GM23248 (cell line): ENCODE data around the gene B3GNT2. TPM values are rescaled to one million over a fixed set of nuclear protein-coding genes. Genes with fewer than 3 reads are reported as not detected.

ENCODE experiments used
- DNase-seq: peaks from one replicate; pipeline ENCODE4 v3.0.0-alpha.2; 2015
- H2AFZ ChIP-seq: fragments of 200-600 bp; sonication (generic); 2 replicates; pipeline ENCODE4 v1.6.1; 2016; ENCODE audit warnings: antibody characterized with exemption
- H3F3A ChIP-seq: fragments of 200-600 bp; sonication (generic); 2 replicates; pipeline ENCODE4 v1.6.1; 2016; ENCODE audit warnings: mild to moderate bottlenecking, antibody characterized with exemption, mixed run types; ENCODE audit not compliant: insufficient read depth
- H3K27ac ChIP-seq: fragments of 200-600 bp; sonication (generic); 2 replicates; pipeline ENCODE4 v1.5.1; 2016; ENCODE audit warnings: mild to moderate bottlenecking
- H3K27me3 ChIP-seq: fragments of 200-600 bp; sonication (generic); replicated peaks from 2 replicates; pipeline ENCODE4 v1.6.1; 2016; ENCODE audit warnings: mild to moderate bottlenecking; ENCODE audit not compliant: insufficient read depth
- H3K36me3 ChIP-seq: fragments of 200-600 bp; sonication (generic); 2 replicates; pipeline ENCODE4 v1.6.1; 2016; ENCODE audit warnings: low read depth, mild to moderate bottlenecking
- H3K4me1 ChIP-seq: fragments of 200-600 bp; sonication (generic); 2 replicates; pipeline ENCODE4 v1.6.1; 2016; ENCODE audit warnings: mild to moderate bottlenecking; ENCODE audit not compliant: insufficient read depth
- H3K4me2 ChIP-seq: fragments of 200-600 bp; sonication (generic); one replicate; pipeline ENCODE4 v1.6.1; 2016; ENCODE audit warnings: mild to moderate bottlenecking; ENCODE audit not compliant: unreplicated experiment
- H3K4me3 ChIP-seq: fragments of 200-600 bp; sonication (generic); 2 replicates; pipeline ENCODE4 v1.5.1; 2016; ENCODE audit warnings: mild to moderate bottlenecking
- H3K79me2 ChIP-seq: fragments of 200-600 bp; sonication (generic); 2 replicates; pipeline ENCODE4 v1.6.1; 2016; ENCODE audit warnings: mild to moderate bottlenecking; ENCODE audit not compliant: insufficient read depth
- H3K9ac ChIP-seq: fragments of 200-600 bp; sonication (generic); 2 replicates; pipeline ENCODE4 v1.6.1; 2016; ENCODE audit warnings: mild to moderate bottlenecking
- H3K9me2 ChIP-seq: fragments of 200-600 bp; sonication (generic); 2 replicates; pipeline ENCODE4 v1.6.1; 2016; ENCODE audit warnings: mixed run types, mild to moderate bottlenecking, moderate library complexity; ENCODE audit not compliant: insufficient read depth
- H3K9me3 ChIP-seq: fragments of 200-600 bp; sonication (generic); one replicate; pipeline ENCODE4 v1.6.1; 2017; ENCODE audit warnings: low read depth
- H4K20me1 ChIP-seq: fragments of 200-600 bp; sonication (generic); 2 replicates; pipeline ENCODE4 v1.6.0; 2016; ENCODE audit not compliant: insufficient read depth
- EZH2 ChIP-seq: fragments of 200-600 bp; sonication (generic); IDR thresholded peaks from 2 replicates; pipeline ENCODE4 v1.6.1; 2018; ENCODE audit warnings: antibody characterized with exemption, mild to moderate bottlenecking; ENCODE audit not compliant: insufficient read depth, poor library complexity, severe bottlenecking
- EZH2phosphoT487 ChIP-seq: fragments of 200-600 bp; sonication (generic); IDR thresholded peaks from 2 replicates; pipeline ENCODE4 v1.6.1; 2018; ENCODE audit warnings: antibody characterized with exemption, moderate library complexity, mild to moderate bottlenecking, low read depth; ENCODE audit not compliant: insufficient read depth
- WGBS, 2 experiments: methylation state at CpG; one replicate each; pipeline ENCODE4 v1.1.6; 2015 to 2017; ENCODE audit warnings: low lambda C conversion rate in 2 of 2, low coverage in 1 of 2; ENCODE audit errors: missing lambda C conversion rate in 2 of 2; 5-methylcytosine and 5-hydroxymethylcytosine counted together
- in situ Hi-C: fragments of 300-500 bp; cut with MboI; formaldehyde crosslinking; loops from 2 replicates; pipeline ENCODE4 v1.15.0; 2020
- polyA plus RNA-seq: library from polyadenylated mRNA; unstranded; fragments of >200 nt; fragmentation: Nextera tagmentation; extraction: Ambion mirVana; gene quantifications from 2 replicates; pipeline ENCODE4 v1.2.1, GENCODE V29; 2016
- total RNA-seq: library from RNA; depleted of rRNA; stranded (reverse); fragments of >200 nt; shearing (Covaris generic); gene quantifications from 2 replicates; pipeline ENCODE4 v1.2.3, GENCODE V29; 2014

Gene B3GNT2
- total and polyA plus RNA-seq, 2 experiments from 2014 or later = 11.0 to 14.2 TPM

DNA sequence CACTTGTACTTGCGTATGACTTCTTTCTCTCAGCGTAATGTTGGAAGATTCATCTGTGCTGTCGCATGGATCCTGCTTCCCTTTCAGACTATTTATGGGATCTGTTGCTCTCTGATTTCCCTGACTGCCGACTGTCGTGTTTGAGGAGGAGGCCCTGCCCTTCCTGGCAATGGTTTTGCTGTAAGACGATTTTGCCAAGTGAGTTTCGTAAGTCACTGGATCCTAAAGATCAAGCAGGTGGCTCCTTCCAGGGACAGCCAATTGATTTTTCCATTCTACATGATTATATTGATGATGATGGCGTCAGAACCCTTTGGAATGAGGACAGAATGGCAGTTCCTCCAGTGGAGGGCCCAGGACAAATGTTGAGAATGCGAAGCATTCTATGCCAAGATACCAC, 8.7 kb upstream of the B3GNT2 start:
- H3K27me3 ChIP-seq = no peaks in the 10 kb centered on the region
- no peaks in the 10 kb centered on the region for H3K79me2 ChIP-seq
- H3K36me3 ChIP-seq = no peaks in the 10 kb centered on the region
- TF ChIP-seq EZH2phosphoT487 (no peak), EZH2 (no peak)
- H3F3A ChIP-seq = no peaks in the 10 kb centered on the region
- H2AFZ ChIP-seq = no peak overlapping the region
- no peaks in the 10 kb centered on the region for H3K9me3 ChIP-seq
- no peaks in the 10 kb centered on the region for H3K9me2 ChIP-seq
- in situ Hi-C loops = no loop called here
- no peaks in the 10 kb centered on the region for H3K4me1 ChIP-seq
- WGBS, 2 experiments = 85% methylated on average over 9 of the region's 9 CpGs
- H3K27ac ChIP-seq = no peak overlapping the region
- no peak overlapping the region for H3K9ac ChIP-seq
- no peak overlapping the region for H3K4me3 ChIP-seq
- no peak for DNase-seq
- H3K4me2 ChIP-seq = no peak overlapping the region
- no peaks in the 10 kb centered on the region for H4K20me1 ChIP-seq

DNA sequence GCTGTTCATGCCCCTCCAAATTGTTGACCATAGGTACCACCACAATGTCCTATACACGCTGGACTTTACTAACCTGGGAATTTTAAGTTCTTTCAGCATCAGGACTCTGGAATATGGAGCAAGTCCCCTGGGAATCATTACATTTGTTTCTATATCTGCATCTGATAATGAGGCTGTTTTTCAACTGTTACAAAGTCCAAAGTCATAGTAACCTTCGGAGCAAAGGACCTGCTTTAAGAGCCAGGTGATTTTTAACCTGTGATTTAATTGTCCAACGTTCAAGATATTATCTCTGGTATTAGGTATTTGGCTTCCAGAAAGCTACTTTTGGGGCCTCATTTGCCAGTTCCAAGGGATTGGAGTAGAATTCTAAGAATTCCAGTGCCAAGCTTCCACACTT, 7.5 kb upstream of the B3GNT2 start:
- H3K27me3 ChIP-seq = no peaks in the 10 kb centered on the region
- TF ChIP-seq EZH2phosphoT487 (no peak), EZH2 (no peak)
- H3K27ac ChIP-seq = no peak overlapping the region
- no peaks in the 10 kb centered on the region for H3K36me3 ChIP-seq
- no peak overlapping the region for H2AFZ ChIP-seq
- no peaks in the 10 kb centered on the region for H3K4me1 ChIP-seq
- no peaks in the 10 kb centered on the region for H4K20me1 ChIP-seq
- WGBS, 2 experiments = 53 to 55% methylated on average over 3 of the region's 3 CpGs
- H3K4me2 ChIP-seq = no peak overlapping the region
- no peaks in the 10 kb centered on the region for H3F3A ChIP-seq
- no peak overlapping the region for H3K9ac ChIP-seq
- H3K4me3 ChIP-seq = no peak overlapping the region
- no peaks in the 10 kb centered on the region for H3K9me2 ChIP-seq
- in situ Hi-C loops = no loop called here
- H3K9me3 ChIP-seq = no peaks in the 10 kb centered on the region
- H3K79me2 ChIP-seq = no peaks in the 10 kb centered on the region
- DNase-seq = no peak

DNA sequence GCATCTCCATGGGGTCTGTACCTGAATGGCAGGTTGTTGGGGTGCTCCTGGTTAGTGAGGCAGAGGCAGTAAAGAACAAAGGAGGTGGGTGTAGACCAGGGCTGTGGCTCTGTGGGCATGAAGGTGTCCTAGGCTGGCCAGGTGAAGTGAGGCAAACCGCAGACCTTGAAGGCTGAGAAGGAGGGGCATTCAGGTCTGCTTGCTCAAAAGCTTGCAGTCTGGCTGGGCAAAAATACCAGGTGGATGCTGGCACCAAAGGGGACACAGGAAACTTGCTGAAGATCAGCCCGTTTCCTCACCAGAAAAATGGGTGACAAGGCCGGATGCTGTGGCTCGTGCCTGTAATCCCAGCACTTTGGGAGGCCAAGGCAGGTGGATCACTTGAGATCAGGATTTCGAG, 6.7 kb upstream of the B3GNT2 start:
- WGBS, 2 experiments = 76 to 86% methylated on average over 5 of the region's 5 CpGs
- in situ Hi-C loops = no loop called here

DNA sequence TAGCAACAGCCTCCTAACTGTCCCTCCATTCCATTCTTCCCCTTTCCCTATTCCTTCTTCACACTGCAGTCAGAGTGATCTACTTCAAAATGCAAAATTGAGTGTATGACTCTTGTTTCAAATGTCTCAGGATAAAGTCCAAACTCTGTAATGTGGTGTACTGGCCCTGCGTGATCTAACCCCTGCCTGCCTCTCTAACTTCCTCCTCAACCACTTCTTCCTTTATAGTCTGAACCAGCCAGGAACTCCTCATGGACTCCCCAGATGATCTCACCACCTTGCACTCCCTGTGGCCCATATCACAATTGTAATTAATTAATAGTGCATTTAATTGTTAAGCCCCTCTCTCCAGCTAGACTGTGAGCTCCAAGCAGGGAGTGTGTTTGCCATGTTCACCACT, 3.1 kb upstream of the B3GNT2 start:
- Histone ChIP-seq H3K4me1 (0 out of 2 replicates have a peak, but pooled peaks cover 2% of the 10 kb centered on the region), H3K9me3 (no peaks in the 10 kb centered on the region), H3K27me3 (no peaks in the 10 kb centered on the region), H3K4me2 (no peak overlapping the region), H2AFZ (no peak overlapping the region), H3K9me2 (no peaks in the 10 kb centered on the region), H3K9ac (no peak overlapping the region), H3K4me3 (no peak overlapping the region), H3K27ac (no peak overlapping the region), H3K79me2 (peaks cover 16% of the 10 kb centered on the region), H3K36me3 (no peaks in the 10 kb centered on the region), H4K20me1 (no peaks in the 10 kb centered on the region), H3F3A (no peaks in the 10 kb centered on the region)
- in situ Hi-C loops = no loop called here
- WGBS, 2 experiments = 59 to 68% methylated on average over 1 of the region's 1 CpG
- no peak for DNase-seq
- TF ChIP-seq EZH2phosphoT487 (no peak), EZH2 (no peak)

More for the DNA sequence above, 6.7 kb upstream of the B3GNT2 start:
- Histone ChIP-seq H3K9me2 (no peaks in the 10 kb centered on the region), H3K4me1 (no peaks in the 10 kb centered on the region), H3K27ac (no peak overlapping the region), H2AFZ (no peak overlapping the region), H3K9ac (no peak overlapping the region), H3K9me3 (no peaks in the 10 kb centered on the region), H4K20me1 (no peaks in the 10 kb centered on the region), H3K36me3 (no peaks in the 10 kb centered on the region), H3F3A (no peaks in the 10 kb centered on the region), H3K4me3 (no peak overlapping the region), H3K4me2 (no peak overlapping the region), H3K79me2 (no peaks in the 10 kb centered on the region), H3K27me3 (no peaks in the 10 kb centered on the region)
- TF ChIP-seq EZH2phosphoT487 = no peak
- no peak for TF ChIP-seq EZH2
- DNase-seq = no peak
